ENCODE data around the gene CELF1.

DNA sequence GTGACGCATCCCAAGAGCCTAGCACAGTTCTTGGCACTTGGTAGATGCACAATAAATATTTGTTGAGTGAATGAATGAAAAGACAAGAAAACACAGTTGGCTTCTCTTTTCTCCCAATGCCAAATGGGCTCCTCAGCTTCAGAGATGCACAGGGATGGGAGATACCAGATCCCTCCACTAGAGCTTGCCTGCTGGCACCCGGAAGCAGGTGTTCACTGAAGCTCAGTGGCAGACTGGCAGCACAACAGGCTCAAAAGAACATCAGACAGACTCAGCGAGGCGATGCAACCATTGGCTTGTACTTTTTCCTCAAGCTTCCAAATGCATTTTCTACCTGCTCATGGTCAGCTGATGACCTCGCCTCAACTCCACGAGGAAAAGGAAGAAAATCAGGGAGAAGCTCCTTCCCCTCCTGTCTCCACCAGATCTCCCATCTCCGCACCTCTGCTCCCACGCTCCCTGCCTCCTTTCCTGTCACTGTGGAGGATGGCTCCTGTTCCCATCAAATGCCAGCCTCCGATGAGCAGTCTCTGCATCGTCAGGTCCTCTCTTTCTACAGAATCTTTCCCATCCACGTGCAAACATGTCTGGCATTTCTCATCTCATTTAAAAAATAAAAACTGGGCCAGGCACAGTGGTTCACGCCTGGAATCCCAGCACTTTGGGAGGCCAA, 109.8 kb downstream of the CELF1 start:
- TF ChIP-seq POLR2A (IDR thresholded peaks at IDR 0.05; ENCODE audit: low read depth, low read length) (no peak), CEBPB (IDR thresholded peaks at IDR 0.05; ENCODE audit: low read depth, low read length) (no peak)
- TF ChIP-seq, protein P1, sequence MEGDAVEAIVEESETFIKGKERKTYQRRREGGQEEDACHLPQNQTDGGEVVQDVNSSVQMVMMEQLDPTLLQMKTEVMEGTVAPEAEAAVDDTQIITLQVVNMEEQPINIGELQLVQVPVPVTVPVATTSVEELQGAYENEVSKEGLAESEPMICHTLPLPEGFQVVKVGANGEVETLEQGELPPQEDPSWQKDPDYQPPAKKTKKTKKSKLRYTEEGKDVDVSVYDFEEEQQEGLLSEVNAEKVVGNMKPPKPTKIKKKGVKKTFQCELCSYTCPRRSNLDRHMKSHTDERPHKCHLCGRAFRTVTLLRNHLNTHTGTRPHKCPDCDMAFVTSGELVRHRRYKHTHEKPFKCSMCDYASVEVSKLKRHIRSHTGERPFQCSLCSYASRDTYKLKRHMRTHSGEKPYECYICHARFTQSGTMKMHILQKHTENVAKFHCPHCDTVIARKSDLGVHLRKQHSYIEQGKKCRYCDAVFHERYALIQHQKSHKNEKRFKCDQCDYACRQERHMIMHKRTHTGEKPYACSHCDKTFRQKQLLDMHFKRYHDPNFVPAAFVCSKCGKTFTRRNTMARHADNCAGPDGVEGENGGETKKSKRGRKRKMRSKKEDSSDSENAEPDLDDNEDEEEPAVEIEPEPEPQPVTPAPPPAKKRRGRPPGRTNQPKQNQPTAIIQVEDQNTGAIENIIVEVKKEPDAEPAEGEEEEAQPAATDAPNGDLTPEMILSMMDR (conservative IDR thresholded peaks at IDR 0.05; ENCODE audit: low read depth, low read length), result no peak

Measured in IMR-90 (cell line).